GM10266 (cell line): ENCODE results near the gene NEMF.
"Not testable (repeated sequence)": the region's sequence is repeated elsewhere in the genome, so short reads cannot be mapped to it uniquely, and the experiment has no call there.

ENCODE experiments used
- DNase-seq: peaks from one replicate; pipeline ENCODE4 v3.0.0; 2012; ENCODE audit errors: extremely low spot score
- CTCF ChIP-seq: IDR thresholded peaks from 2 replicates; pipeline ENCODE4 v1.5.1; 2012; ENCODE audit warnings: mild to moderate bottlenecking, low read depth; ENCODE audit not compliant: control insufficient read depth, insufficient read depth; ENCODE audit errors: missing control alignments

Gene NEMF

GRCh38 chr14:49755378-49755777, 97.2 kb downstream of the NEMF start:
- no peak for TF ChIP-seq CTCF
- no peak for DNase-seq

- no peak for TF ChIP-seq CTCF
These were observed 98.0 kb downstream of the NEMF start for GRCh38 chr14:49754570-49755097.

GRCh38 chr14:49746476-49746875, 106.1 kb downstream of the NEMF start:
- not testable (repeated sequence) for DNase-seq

More at GRCh38 chr14:49754570-49755097, 98.0 kb downstream of the NEMF start:
- no peak for DNase-seq

GRCh38 chr14:49745191-49745590, 107.4 kb downstream of the NEMF start:
- DNase-seq: no peak
- TF ChIP-seq CTCF: no peak

- not testable (repeated sequence) for DNase-seq
These were observed 116.9 kb downstream of the NEMF start for GRCh38 chr14:49735669-49736068.

- no peak for TF ChIP-seq CTCF
- no peak for DNase-seq
These were observed 118.8 kb downstream of the NEMF start for GRCh38 chr14:49733836-49734235.

GRCh38 chr14:49732896-49733295, 119.7 kb downstream of the NEMF start:
- DNase-seq: no peak
- no peak for TF ChIP-seq CTCF
